T-helper 22 cell (primary cell): Measurements from ENCODE around the gene TENM4.

ENCODE experiments used
- DNase-seq: peaks from one replicate; pipeline ENCODE4 v3.0.0-alpha.2; 2020; ENCODE audit warnings: low read depth

Gene TENM4

GRCh38 chr11:79174045-79175008, 266.5 kb downstream of the TENM4 start:
- DNase-seq: no peak

GRCh38 chr11:79173615-79174014, 267.2 kb downstream of the TENM4 start:
- DNase-seq: no peak

GRCh38 chr11:79170321-79170720, 270.5 kb downstream of the TENM4 start:
- DNase-seq: no peak

- DNase-seq: no peak
These were observed 272.2 kb downstream of the TENM4 start for GRCh38 chr11:79168530-79169110.

- DNase-seq: no peak
These were observed 273.2 kb downstream of the TENM4 start for GRCh38 chr11:79167510-79168188.

- no peak for DNase-seq
These were observed 274.9 kb downstream of the TENM4 start for GRCh38 chr11:79165908-79166307.

GRCh38 chr11:79160791-79161403, 279.9 kb downstream of the TENM4 start:
- no peak for DNase-seq

GRCh38 chr11:79159657-79160450, 281.0 kb downstream of the TENM4 start:
- no peak for DNase-seq

GRCh38 chr11:79157738-79158137, 283.1 kb downstream of the TENM4 start:
- no peak for DNase-seq

GRCh38 chr11:79156031-79156430, 284.8 kb downstream of the TENM4 start:
- no peak for DNase-seq

GRCh38 chr11:79155237-79155636, 285.6 kb downstream of the TENM4 start:
- DNase-seq: no peak

- no peak for DNase-seq
These were observed 288.3 kb downstream of the TENM4 start for GRCh38 chr11:79152511-79152910.

GRCh38 chr11:79151396-79151795, 289.4 kb downstream of the TENM4 start:
- no peak for DNase-seq

GRCh38 chr11:79150966-79151365, 289.9 kb downstream of the TENM4 start:
- DNase-seq: no peak

- DNase-seq: no peak
These were observed 290.5 kb downstream of the TENM4 start for GRCh38 chr11:79150320-79150719.

- DNase-seq: no peak
These were observed 293.1 kb downstream of the TENM4 start for GRCh38 chr11:79147731-79148130.

GRCh38 chr11:79147011-79147410, 293.8 kb downstream of the TENM4 start:
- no peak for DNase-seq

- no peak for DNase-seq
These were observed 300.9 kb downstream of the TENM4 start for GRCh38 chr11:79139900-79140299.

- no peak for DNase-seq
These were observed 311.1 kb downstream of the TENM4 start for GRCh38 chr11:79129702-79130101.

- no peak for DNase-seq
These were observed 312.5 kb downstream of the TENM4 start for GRCh38 chr11:79128291-79128690.

GRCh38 chr11:79122759-79123158, 318.1 kb downstream of the TENM4 start:
- DNase-seq: no peak

GRCh38 chr11:79121351-79121750, 319.5 kb downstream of the TENM4 start:
- DNase-seq: no peak
